C4-2B (cell line): ENCODE data around the gene MYLIP.

Experiments
- ZFX ChIP-seq: fragments of 450-650 bp; IDR thresholded peaks from 2 replicates; pipeline ENCODE4 v1.6.1; 2017
- TF ChIP-seq, protein P1 (sequence below): fragments of 450-650 bp; conservative IDR thresholded peaks from 2 replicates; pipeline ENCODE4 v1.5.1; 2017; ENCODE audit warnings: mild to moderate bottlenecking

DNA sequence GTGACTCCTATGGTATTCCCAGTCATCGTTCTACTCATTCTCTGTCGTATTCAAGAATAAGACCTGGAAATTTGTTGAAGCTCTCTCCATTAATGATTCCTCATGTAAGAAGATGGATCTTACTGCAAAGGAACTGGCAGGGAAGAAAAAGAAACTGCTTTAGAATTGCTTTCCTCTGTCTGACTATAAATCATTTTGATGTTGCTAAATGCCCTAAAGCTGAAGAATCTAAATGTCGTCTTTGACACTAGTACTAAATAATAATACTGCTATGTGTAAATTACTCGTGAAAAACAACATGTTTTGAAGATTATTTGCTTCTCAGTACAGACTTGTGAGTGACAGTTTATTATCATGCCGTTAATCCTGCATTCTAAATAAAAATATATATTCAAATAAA, 20.5 kb upstream of the MYLIP start:
- TF ChIP-seq, protein P1, sequence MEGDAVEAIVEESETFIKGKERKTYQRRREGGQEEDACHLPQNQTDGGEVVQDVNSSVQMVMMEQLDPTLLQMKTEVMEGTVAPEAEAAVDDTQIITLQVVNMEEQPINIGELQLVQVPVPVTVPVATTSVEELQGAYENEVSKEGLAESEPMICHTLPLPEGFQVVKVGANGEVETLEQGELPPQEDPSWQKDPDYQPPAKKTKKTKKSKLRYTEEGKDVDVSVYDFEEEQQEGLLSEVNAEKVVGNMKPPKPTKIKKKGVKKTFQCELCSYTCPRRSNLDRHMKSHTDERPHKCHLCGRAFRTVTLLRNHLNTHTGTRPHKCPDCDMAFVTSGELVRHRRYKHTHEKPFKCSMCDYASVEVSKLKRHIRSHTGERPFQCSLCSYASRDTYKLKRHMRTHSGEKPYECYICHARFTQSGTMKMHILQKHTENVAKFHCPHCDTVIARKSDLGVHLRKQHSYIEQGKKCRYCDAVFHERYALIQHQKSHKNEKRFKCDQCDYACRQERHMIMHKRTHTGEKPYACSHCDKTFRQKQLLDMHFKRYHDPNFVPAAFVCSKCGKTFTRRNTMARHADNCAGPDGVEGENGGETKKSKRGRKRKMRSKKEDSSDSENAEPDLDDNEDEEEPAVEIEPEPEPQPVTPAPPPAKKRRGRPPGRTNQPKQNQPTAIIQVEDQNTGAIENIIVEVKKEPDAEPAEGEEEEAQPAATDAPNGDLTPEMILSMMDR = no peak
- TF ChIP-seq ZFX = no peak
